GM18498 (cell line): ENCODE measurements around the gene BOLL.
"Not testable (repeated sequence)": the region's sequence is repeated elsewhere in the genome, so short reads cannot be mapped to it uniquely, and the experiment has no call there.

Experiments
- ATAC-seq: cut with Tn5 transposase; IDR thresholded peaks from one replicate; pipeline ENCODE4 v1.9.1; 2021; ENCODE audit warnings: mild to moderate bottlenecking, moderate library complexity; ENCODE audit not compliant: unreplicated experiment

Gene BOLL

GRCh38 chr2:197784956-197785941 lies at the start of gene BOLL:
TSS of gene BOLL (minus strand) at chr2:197785319. CDS start at chr2:197781850, 3,469 bp downstream.
- ATAC-seq, result no peak

- ATAC-seq, result not testable (repeated sequence)
These were observed 49.7 kb upstream of the BOLL start for GRCh38 chr2:197834771-197835170.

- ATAC-seq, result no peak
These were observed 43.5 kb upstream of the BOLL start for GRCh38 chr2:197828464-197829135.

- no peak for ATAC-seq
These were observed 42.5 kb upstream of the BOLL start for GRCh38 chr2:197827618-197828017.

- no peak for ATAC-seq
These were observed 37.2 kb upstream of the BOLL start for GRCh38 chr2:197822333-197822732.

- no peak for ATAC-seq
These were observed 36.6 kb upstream of the BOLL start for GRCh38 chr2:197821550-197822289.

GRCh38 chr2:197814526-197814925 lies 29.4 kb upstream of the BOLL start:
- ATAC-seq, result no peak

GRCh38 chr2:197813093-197813787 lies 28.1 kb upstream of the BOLL start:
- ATAC-seq, result no peak

- no peak for ATAC-seq
These were observed 25.4 kb upstream of the BOLL start for GRCh38 chr2:197810491-197810890.

GRCh38 chr2:197810016-197810415 lies 24.9 kb upstream of the BOLL start:
- no peak for ATAC-seq

- ATAC-seq, result no peak
These were observed 23.9 kb upstream of the BOLL start for GRCh38 chr2:197809064-197809463.

- ATAC-seq, result no peak
These were observed 20.9 kb upstream of the BOLL start for GRCh38 chr2:197805715-197806633.

GRCh38 chr2:197804758-197805714 lies 19.9 kb upstream of the BOLL start:
- ATAC-seq, result peak; percentile 46

- peak; percentile 100 for ATAC-seq
These were observed 19.1 kb upstream of the BOLL start, which contains the start of gene PLCL1 for GRCh38 chr2:197804049-197804757. TSS of gene PLCL1 (plus strand) at chr2:197804593.

GRCh38 chr2:197803033-197803444 lies 17.9 kb upstream of the BOLL start:
- no peak for ATAC-seq

GRCh38 chr2:197801033-197801432 lies 15.9 kb upstream of the BOLL start:
- ATAC-seq, result no peak

GRCh38 chr2:197800091-197800490 lies 15.0 kb upstream of the BOLL start:
- no peak for ATAC-seq

- no peak for ATAC-seq
These were observed 13.9 kb upstream of the BOLL start for GRCh38 chr2:197799068-197799467.
